GM23248 (cell line): Measurements from ENCODE around the gene DENND1A. TPM values are rescaled to one million over a fixed set of nuclear protein-coding genes. Genes with fewer than 3 reads are reported as not detected.

ENCODE experiments used
- DNase-seq: peaks from one replicate; pipeline ENCODE4 v3.0.0-alpha.2; 2015
- H2AFZ ChIP-seq: fragments of 200-600 bp; sonication (generic); 2 replicates; pipeline ENCODE4 v1.6.1; 2016; ENCODE audit warnings: antibody characterized with exemption
- H3F3A ChIP-seq: fragments of 200-600 bp; sonication (generic); 2 replicates; pipeline ENCODE4 v1.6.1; 2016; ENCODE audit warnings: mild to moderate bottlenecking, antibody characterized with exemption, mixed run types; ENCODE audit not compliant: insufficient read depth
- H3K27ac ChIP-seq: fragments of 200-600 bp; sonication (generic); 2 replicates; pipeline ENCODE4 v1.5.1; 2016; ENCODE audit warnings: mild to moderate bottlenecking
- H3K27me3 ChIP-seq: fragments of 200-600 bp; sonication (generic); replicated peaks from 2 replicates; pipeline ENCODE4 v1.6.1; 2016; ENCODE audit warnings: mild to moderate bottlenecking; ENCODE audit not compliant: insufficient read depth
- H3K36me3 ChIP-seq: fragments of 200-600 bp; sonication (generic); 2 replicates; pipeline ENCODE4 v1.6.1; 2016; ENCODE audit warnings: low read depth, mild to moderate bottlenecking
- H3K4me1 ChIP-seq: fragments of 200-600 bp; sonication (generic); 2 replicates; pipeline ENCODE4 v1.6.1; 2016; ENCODE audit warnings: mild to moderate bottlenecking; ENCODE audit not compliant: insufficient read depth
- H3K4me2 ChIP-seq: fragments of 200-600 bp; sonication (generic); one replicate; pipeline ENCODE4 v1.6.1; 2016; ENCODE audit warnings: mild to moderate bottlenecking; ENCODE audit not compliant: unreplicated experiment
- H3K4me3 ChIP-seq: fragments of 200-600 bp; sonication (generic); 2 replicates; pipeline ENCODE4 v1.5.1; 2016; ENCODE audit warnings: mild to moderate bottlenecking
- H3K79me2 ChIP-seq: fragments of 200-600 bp; sonication (generic); 2 replicates; pipeline ENCODE4 v1.6.1; 2016; ENCODE audit warnings: mild to moderate bottlenecking; ENCODE audit not compliant: insufficient read depth
- H3K9ac ChIP-seq: fragments of 200-600 bp; sonication (generic); 2 replicates; pipeline ENCODE4 v1.6.1; 2016; ENCODE audit warnings: mild to moderate bottlenecking
- H3K9me2 ChIP-seq: fragments of 200-600 bp; sonication (generic); 2 replicates; pipeline ENCODE4 v1.6.1; 2016; ENCODE audit warnings: mixed run types, mild to moderate bottlenecking, moderate library complexity; ENCODE audit not compliant: insufficient read depth
- H3K9me3 ChIP-seq: fragments of 200-600 bp; sonication (generic); one replicate; pipeline ENCODE4 v1.6.1; 2017; ENCODE audit warnings: low read depth
- H4K20me1 ChIP-seq: fragments of 200-600 bp; sonication (generic); 2 replicates; pipeline ENCODE4 v1.6.0; 2016; ENCODE audit not compliant: insufficient read depth
- EZH2 ChIP-seq: fragments of 200-600 bp; sonication (generic); IDR thresholded peaks from 2 replicates; pipeline ENCODE4 v1.6.1; 2018; ENCODE audit warnings: antibody characterized with exemption, mild to moderate bottlenecking; ENCODE audit not compliant: insufficient read depth, poor library complexity, severe bottlenecking
- EZH2phosphoT487 ChIP-seq: fragments of 200-600 bp; sonication (generic); IDR thresholded peaks from 2 replicates; pipeline ENCODE4 v1.6.1; 2018; ENCODE audit warnings: antibody characterized with exemption, moderate library complexity, mild to moderate bottlenecking, low read depth; ENCODE audit not compliant: insufficient read depth
- WGBS, 2 experiments: methylation state at CpG; one replicate each; pipeline ENCODE4 v1.1.6; 2015 to 2017; ENCODE audit warnings: low lambda C conversion rate in 2 of 2, low coverage in 1 of 2; ENCODE audit errors: missing lambda C conversion rate in 2 of 2; 5-methylcytosine and 5-hydroxymethylcytosine counted together
- in situ Hi-C: fragments of 300-500 bp; cut with MboI; formaldehyde crosslinking; loops from 2 replicates; pipeline ENCODE4 v1.15.0; 2020
- polyA plus RNA-seq: library from polyadenylated mRNA; unstranded; fragments of >200 nt; fragmentation: Nextera tagmentation; extraction: Ambion mirVana; gene quantifications from 2 replicates; pipeline ENCODE4 v1.2.1, GENCODE V29; 2016
- total RNA-seq: library from RNA; depleted of rRNA; stranded (reverse); fragments of >200 nt; shearing (Covaris generic); gene quantifications from 2 replicates; pipeline ENCODE4 v1.2.3, GENCODE V29; 2014

Gene DENND1A
- total and polyA plus RNA-seq, 2 experiments from 2014 or later, result 13.2 to 16.4 TPM

DNA sequence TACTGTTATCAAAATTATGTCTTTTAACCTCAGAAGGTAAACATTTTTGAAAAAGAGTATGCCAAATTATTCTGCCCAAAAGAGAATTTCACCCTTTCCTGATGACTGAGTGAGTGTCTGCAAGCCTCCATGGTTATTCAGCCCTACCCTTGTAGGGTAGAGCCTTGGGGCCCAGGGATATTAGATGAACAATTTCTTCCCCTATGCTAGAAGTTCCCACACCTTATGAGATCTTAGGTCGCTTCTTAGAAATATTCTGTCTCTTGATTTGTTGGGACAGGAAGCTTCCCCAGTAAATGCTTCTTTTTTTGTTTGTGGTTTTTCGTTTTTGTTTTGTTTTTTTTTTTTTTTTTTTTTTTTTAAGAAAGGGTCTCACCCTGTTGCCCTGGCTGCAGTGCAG is 570.8 kb downstream of the DENND1A start:
- H3K27me3 ChIP-seq, result no peaks in the 10 kb centered on the region
- H3K4me1 ChIP-seq, result no peaks in the 10 kb centered on the region
- no peaks in the 10 kb centered on the region for H3F3A ChIP-seq
- no peaks in the 10 kb centered on the region for H3K79me2 ChIP-seq
- no peak for DNase-seq
- no peak overlapping the region for H3K4me2 ChIP-seq
- no peaks in the 10 kb centered on the region for H3K36me3 ChIP-seq
- H3K9me3 ChIP-seq, result no peaks in the 10 kb centered on the region
- no peak overlapping the region for H3K27ac ChIP-seq
- no peak overlapping the region for H2AFZ ChIP-seq
- no peaks in the 10 kb centered on the region for H3K9me2 ChIP-seq
- 27 to 49% methylated on average over 2 of the region's 2 CpGs for WGBS, 2 experiments
- TF ChIP-seq EZH2 (no peak), EZH2phosphoT487 (no peak)
- no peaks in the 10 kb centered on the region for H4K20me1 ChIP-seq
- no peak overlapping the region for H3K4me3 ChIP-seq
- no peak overlapping the region for H3K9ac ChIP-seq
- in situ Hi-C loops, result no loop called here

DNA sequence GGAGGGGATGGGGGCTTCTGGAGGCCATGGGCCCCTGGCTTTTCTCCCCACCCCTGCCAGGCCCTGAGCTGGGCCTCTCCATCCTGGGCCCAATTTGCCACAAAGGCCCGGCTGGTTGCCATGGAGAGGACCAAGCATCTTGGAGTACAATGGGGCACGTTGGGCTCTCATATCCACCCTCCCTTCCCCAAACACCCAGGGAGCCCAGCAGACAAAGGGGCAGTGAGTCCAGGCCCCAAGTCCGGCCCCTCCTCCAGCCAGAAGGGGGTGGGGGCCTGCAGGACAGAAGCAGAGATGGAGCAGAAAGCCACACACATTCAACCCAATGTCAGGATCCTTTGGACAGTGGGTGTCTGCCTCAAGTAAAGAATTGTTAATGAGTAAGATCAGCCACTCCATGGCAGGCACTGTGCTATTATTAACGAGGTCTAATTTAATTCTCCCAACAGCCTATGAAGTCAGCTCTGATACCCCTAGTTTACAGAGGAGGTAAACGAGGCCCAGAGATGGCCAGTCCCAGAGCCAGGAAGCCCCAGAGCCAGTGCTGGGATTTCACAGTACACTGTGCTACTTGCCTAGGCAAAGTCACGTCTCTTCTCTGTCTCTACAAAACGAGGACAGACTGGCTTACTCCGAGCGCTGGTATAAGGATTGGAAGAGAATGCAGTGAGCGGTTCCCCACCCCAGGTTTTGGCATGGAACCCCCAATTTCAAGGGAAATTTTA is 571.6 kb downstream of the DENND1A start:
- Histone ChIP-seq H3K9ac (no peak overlapping the region), H3K4me3 (no peak overlapping the region), H2AFZ (no peak overlapping the region), H4K20me1 (no peaks in the 10 kb centered on the region), H3K9me2 (no peaks in the 10 kb centered on the region), H3F3A (no peaks in the 10 kb centered on the region), H3K9me3 (no peaks in the 10 kb centered on the region), H3K4me2 (no peak overlapping the region), H3K79me2 (no peaks in the 10 kb centered on the region), H3K4me1 (no peaks in the 10 kb centered on the region), H3K27ac (no peak overlapping the region), H3K36me3 (no peaks in the 10 kb centered on the region), H3K27me3 (peaks cover 2% of the 10 kb centered on the region; the same call in 1 of the 2 replicates)
- WGBS, 2 experiments, result 65 to 67% methylated on average over 10 of the region's 10 CpGs
- DNase-seq, result no peak
- in situ Hi-C loops, result no loop called here
- TF ChIP-seq EZH2phosphoT487, result no peak
- no peak for TF ChIP-seq EZH2

DNA sequence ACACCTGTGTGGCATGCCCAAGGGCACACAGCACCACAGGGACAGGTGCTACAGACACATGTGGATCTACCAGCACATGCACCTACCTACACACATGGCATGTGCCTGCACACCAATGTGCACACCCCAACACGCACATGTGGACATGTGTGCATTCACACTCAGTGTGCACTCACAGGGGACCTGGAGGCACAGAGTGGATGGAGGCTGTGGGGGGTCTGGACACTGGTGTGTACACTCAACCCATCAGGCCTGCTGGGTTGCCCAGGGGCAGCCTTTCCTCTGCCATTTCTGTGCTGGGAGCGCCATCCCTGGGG is 572.2 kb downstream of the DENND1A start:
- no peaks in the 10 kb centered on the region for H3K9me2 ChIP-seq
- peaks cover 3% of the 10 kb centered on the region for H3K27me3 ChIP-seq
- H3K79me2 ChIP-seq, result no peaks in the 10 kb centered on the region
- H3K4me2 ChIP-seq, result no peak overlapping the region
- H3K9me3 ChIP-seq, result no peaks in the 10 kb centered on the region
- no peak for DNase-seq
- 89 to 97% methylated on average over 2 of the region's 2 CpGs for WGBS, 2 experiments
- no peak overlapping the region for H2AFZ ChIP-seq
- no peak overlapping the region for H3K4me3 ChIP-seq
- TF ChIP-seq EZH2 (no peak), EZH2phosphoT487 (no peak)
- no peaks in the 10 kb centered on the region for H3K36me3 ChIP-seq
- H3K9ac ChIP-seq, result no peak overlapping the region
- H3K27ac ChIP-seq, result no peak overlapping the region
- no peaks in the 10 kb centered on the region for H3K4me1 ChIP-seq
- no peaks in the 10 kb centered on the region for H3F3A ChIP-seq
- no peaks in the 10 kb centered on the region for H4K20me1 ChIP-seq
- in situ Hi-C loops, result no loop called here

DNA sequence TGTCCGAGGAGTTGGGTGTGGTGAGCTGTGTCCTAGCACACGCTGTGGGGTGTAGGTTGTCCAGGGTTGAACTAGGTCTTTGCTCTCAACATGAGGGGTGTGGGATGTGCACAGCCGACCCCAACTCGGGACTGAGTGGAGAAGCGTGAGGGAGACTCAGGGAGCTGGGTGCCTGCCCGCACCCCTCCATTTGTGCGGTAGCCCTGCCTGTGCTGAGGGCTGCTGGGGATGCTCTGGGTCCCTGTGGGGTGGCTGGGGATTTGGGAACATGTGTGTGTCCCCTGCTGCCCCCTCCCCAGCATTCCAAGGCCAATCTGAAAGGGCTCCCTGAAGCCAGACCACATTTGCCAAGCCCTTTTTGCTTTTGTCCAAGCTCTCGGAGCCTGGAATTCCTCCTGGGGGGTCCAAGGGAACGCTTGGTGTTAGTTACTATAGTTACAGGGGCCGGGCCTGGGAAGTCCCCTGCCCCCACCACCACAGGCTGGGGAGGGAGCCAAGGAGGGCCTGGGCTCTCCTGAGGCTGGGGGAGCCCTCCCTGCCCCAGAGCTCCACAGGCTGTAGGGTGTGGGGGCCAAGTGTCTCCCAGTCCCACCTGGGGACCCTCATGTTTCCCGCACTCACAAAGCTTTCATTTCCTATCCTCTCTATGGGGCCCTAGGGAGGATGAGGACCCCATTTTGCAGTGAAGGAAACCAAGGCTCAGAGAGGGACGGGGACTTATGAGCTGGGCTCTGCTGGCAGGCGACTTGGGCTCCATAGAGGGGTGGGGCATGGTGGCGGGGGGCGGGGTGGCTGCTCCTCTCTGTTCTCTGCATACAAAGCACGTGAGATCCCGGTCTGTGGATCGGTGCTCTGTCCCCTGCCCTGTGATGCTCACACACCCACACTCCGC is 572.8 kb downstream of the DENND1A start:
- Histone ChIP-seq H2AFZ (no peak overlapping the region), H3K4me3 (no peak overlapping the region), H3F3A (no peaks in the 10 kb centered on the region), H4K20me1 (no peaks in the 10 kb centered on the region), H3K4me1 (no peaks in the 10 kb centered on the region), H3K9me3 (no peaks in the 10 kb centered on the region), H3K9me2 (no peaks in the 10 kb centered on the region), H3K4me2 (no peak overlapping the region), H3K79me2 (no peaks in the 10 kb centered on the region), H3K36me3 (no peaks in the 10 kb centered on the region), H3K9ac (no peak overlapping the region), H3K27me3 (peaks cover 3% of the 10 kb centered on the region), H3K27ac (no peak overlapping the region)
- 62 to 71% methylated on average over 14 to 17 of the region's 19 CpGs for WGBS, 2 experiments
- no peak for TF ChIP-seq EZH2phosphoT487
- TF ChIP-seq EZH2, result no peak
- no peak for DNase-seq
- in situ Hi-C loops, result no loop called here
